ENCODE measurements around the gene GJC2. TPM values are rescaled to one million over a fixed set of nuclear protein-coding genes. Genes with fewer than 3 reads are reported as not detected.

GJC2 gene
- polyA plus RNA-seq, 3 donors = 0.15 TPM; not detected in 2

DNA sequence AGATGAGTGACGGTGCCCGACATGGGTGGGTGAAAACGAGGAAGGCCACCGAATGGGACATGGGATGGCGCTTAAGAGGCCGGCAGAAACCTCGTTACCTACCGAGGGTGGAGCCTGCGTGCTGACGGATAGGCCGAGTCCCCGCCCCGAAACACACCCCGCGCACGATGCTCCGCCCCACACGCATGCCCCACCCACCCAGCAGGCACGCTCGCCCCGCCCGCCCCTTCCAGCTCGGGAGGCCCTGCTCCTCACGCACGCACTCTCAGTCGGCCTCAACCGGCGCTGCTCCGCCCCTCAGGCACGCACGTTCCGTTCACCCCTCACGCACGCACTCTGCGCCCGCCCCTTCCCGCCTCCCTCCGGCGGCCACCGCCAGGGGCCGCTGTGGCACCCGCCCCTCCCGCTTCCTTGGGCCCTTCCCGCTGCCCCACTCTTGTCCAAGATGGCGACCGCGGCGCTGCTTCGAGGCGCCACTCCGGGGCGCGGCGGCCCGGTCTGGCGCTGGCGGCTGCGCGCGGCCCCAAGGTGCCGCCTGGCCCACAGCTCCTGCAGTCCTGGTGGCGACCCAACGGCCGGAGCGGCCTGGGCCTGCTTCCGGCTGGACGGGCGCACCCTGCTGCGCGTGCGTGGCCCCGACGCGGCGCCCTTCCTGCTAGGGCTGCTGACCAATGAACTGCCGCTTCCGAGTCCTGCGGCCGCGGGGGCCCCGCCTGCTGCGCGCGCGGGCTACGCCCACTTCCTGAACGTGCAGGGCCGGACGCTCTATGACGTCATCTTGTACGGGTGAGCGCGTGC lies 15.8 kb downstream of the GJC2 start, which contains the start of gene IBA57:
TSS of gene IBA57 (plus strand) at position 433 of the 798 bp plus-strand sequence. CDS start at position 446, 13 bp downstream.
- Histone ChIP-seq H4K20me1 (ENCODE audit: insufficient read depth, low read length) (no peaks in the 10 kb centered on the region), H3K27me3 (ENCODE audit: control insufficient read depth in 2 of 2, insufficient read depth in 2 of 2, low read length in 2 of 2) (peaks cover 0 to 16% of the 10 kb centered on the region in 2 donors), H3K4me1 (ENCODE audit: control insufficient read depth in 1 of 2, insufficient read depth in 2 of 2, low read length in 2 of 2) (peaks cover 30 to 35% of the 10 kb centered on the region in 2 donors), H3K27ac (ENCODE audit: low read depth in 1 of 2, low read length in 2 of 2) (peak within 1 kb of the TSS; percentile 97 to 99), H3K4me3 (replicated peaks in 1 of 3; ENCODE audit: low read depth in 2 of 3, low read length in 3 of 3) (peak within 1 kb of the TSS; percentile 59 to 75 (median 69)), H3K9me3 (replicated peaks in 1 of 2; ENCODE audit: control insufficient read depth in 1 of 2, insufficient read depth in 1 of 2, low read length in 2 of 2) (no peaks in the 10 kb centered on the region), H3K4me2 (replicated peaks; ENCODE audit: extremely low read depth, low read length, poor library complexity, severe bottlenecking) (peak within 1 kb of the TSS; percentile 78), H3K79me2 (ENCODE audit: insufficient read depth, low read length) (peaks cover 16% of the 10 kb centered on the region), H3K9ac (ENCODE audit: insufficient read depth, low read length, poor library complexity, severe bottlenecking) (peak within 1 kb of the TSS; percentile 97), H3K36me3 (replicated peaks in 1 of 2; ENCODE audit: control insufficient read depth in 1 of 2, insufficient read depth in 2 of 2, low read length in 2 of 2) (no peaks in the 10 kb centered on the region), H2AFZ (ENCODE audit: insufficient read depth, low read depth, low read length, poor library complexity, severe bottlenecking) (peak within 1 kb of the TSS; percentile 46)
- Mint-ChIP-seq H3K27ac (peak within 1 kb of the TSS; percentile 97 to 99 (median 99)), H3K4me3 (peak within 1 kb of the TSS; percentile 77 to 92), H3K4me1 (peaks cover 43% of the 10 kb centered on the region), H3K36me3 (peaks cover 6 to 7% of the 10 kb centered on the region in 2 donors), H3K9me3 (peaks cover 0 to 1% (median 0%) of the 10 kb centered on the region in 7 donors), H3K27me3 (ENCODE audit: low read depth in 3 of 3) (peaks cover 2 to 28% (median 11%) of the 10 kb centered on the region in 3 donors)
- TF ChIP-seq, protein P1, sequence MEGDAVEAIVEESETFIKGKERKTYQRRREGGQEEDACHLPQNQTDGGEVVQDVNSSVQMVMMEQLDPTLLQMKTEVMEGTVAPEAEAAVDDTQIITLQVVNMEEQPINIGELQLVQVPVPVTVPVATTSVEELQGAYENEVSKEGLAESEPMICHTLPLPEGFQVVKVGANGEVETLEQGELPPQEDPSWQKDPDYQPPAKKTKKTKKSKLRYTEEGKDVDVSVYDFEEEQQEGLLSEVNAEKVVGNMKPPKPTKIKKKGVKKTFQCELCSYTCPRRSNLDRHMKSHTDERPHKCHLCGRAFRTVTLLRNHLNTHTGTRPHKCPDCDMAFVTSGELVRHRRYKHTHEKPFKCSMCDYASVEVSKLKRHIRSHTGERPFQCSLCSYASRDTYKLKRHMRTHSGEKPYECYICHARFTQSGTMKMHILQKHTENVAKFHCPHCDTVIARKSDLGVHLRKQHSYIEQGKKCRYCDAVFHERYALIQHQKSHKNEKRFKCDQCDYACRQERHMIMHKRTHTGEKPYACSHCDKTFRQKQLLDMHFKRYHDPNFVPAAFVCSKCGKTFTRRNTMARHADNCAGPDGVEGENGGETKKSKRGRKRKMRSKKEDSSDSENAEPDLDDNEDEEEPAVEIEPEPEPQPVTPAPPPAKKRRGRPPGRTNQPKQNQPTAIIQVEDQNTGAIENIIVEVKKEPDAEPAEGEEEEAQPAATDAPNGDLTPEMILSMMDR (IDR thresholded peaks at IDR 0.05) = peak; percentile 78
- DNase-seq = peak; percentile 97 to 100 (median 100)
- intact Hi-C loops (cut with micrococcal nuclease) = loop anchor here (1.0 to 5.0 kb wide), 5 partner anchors 25 to 81 kb away; partner anchors contain the start of gene GUK1 (in 2 of the 2)
- under 1% methylated on average over 88 of the region's 93 CpGs for WGBS (ENCODE audit: insufficient coverage)

DNA sequence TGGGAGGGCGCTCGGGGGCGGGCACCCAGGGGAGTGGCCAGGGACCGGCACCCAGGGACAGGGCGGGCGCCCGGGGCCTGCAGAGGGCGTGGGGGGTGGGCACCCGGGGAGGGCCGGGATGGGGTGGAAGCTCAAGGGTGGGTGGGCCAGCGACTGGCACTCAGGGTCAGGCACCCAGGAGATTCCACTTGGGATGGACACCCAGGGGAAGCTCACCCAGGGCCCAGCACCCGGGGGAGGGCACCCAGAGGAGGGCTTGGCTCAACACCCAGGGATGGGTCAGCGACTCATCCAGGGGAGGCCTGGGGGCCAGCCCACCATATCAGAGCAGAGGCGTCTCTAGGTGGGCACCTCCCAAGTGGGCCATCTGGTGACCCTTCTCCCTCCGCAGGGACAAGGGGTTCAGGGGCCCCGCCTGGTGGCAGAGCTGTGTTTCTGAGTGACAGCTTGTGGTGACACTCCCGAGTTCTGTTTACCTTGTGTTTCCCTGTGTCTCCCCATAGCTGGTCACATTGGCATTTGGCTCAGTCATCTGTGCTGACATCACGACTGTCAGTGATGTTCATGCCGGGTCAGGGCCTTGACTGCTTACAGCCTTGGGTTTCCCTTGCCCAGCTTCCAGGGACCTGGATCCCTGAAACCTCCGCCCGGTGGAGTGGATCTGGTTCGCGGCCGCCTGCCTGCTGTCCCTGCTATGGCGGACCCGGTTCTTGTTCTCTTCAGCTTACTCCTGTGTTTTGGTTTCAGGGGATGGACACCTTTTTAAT lies 16.6 kb downstream of the GJC2 start:
- intact Hi-C loops (cut with micrococcal nuclease) = loop anchor here (1.0 to 5.0 kb wide), 4 partner anchors 26 to 82 kb away; partner anchors contain the start of gene GUK1 (in 1 of the 2)

More for the DNA sequence above, 16.6 kb downstream of the GJC2 start:
- Mint-ChIP-seq H3K4me1 (peaks cover 43% of the 10 kb centered on the region), H3K9me3 (peaks cover 0 to 1% (median 0%) of the 10 kb centered on the region in 7 donors), H3K4me3 (peak overlapping the region; percentile 62), H3K27ac (peak overlapping the region; percentile 92 to 98 (median 97)), H3K27me3 (ENCODE audit: low read depth in 3 of 3) (peaks cover 2 to 24% (median 11%) of the 10 kb centered on the region in 3 donors), H3K36me3 (peaks cover 6 to 7% of the 10 kb centered on the region in 2 donors)
- Histone ChIP-seq H3K79me2 (ENCODE audit: insufficient read depth, low read length) (peaks cover 16% of the 10 kb centered on the region), H3K4me2 (replicated peaks; ENCODE audit: extremely low read depth, low read length, poor library complexity, severe bottlenecking) (peak overlapping the region; percentile 78), H3K4me3 (replicated peaks in 1 of 3; ENCODE audit: low read depth in 2 of 3, low read length in 3 of 3) (peak overlapping the region; percentile 59 to 75 (median 69)), H4K20me1 (ENCODE audit: insufficient read depth, low read length) (no peaks in the 10 kb centered on the region), H3K9ac (ENCODE audit: insufficient read depth, low read length, poor library complexity, severe bottlenecking) (peak overlapping the region; percentile 97), H2AFZ (ENCODE audit: insufficient read depth, low read depth, low read length, poor library complexity, severe bottlenecking) (peak overlapping the region; percentile 38), H3K27me3 (ENCODE audit: control insufficient read depth in 2 of 2, insufficient read depth in 2 of 2, low read length in 2 of 2) (peaks cover 0 to 16% of the 10 kb centered on the region in 2 donors), H3K27ac (ENCODE audit: low read depth in 1 of 2, low read length in 2 of 2) (peak overlapping the region; percentile 97 to 99), H3K4me1 (ENCODE audit: control insufficient read depth in 1 of 2, insufficient read depth in 2 of 2, low read length in 2 of 2) (peaks cover 30 to 35% of the 10 kb centered on the region in 2 donors), H3K9me3 (replicated peaks in 1 of 2; ENCODE audit: control insufficient read depth in 1 of 2, insufficient read depth in 1 of 2, low read length in 2 of 2) (no peaks in the 10 kb centered on the region), H3K36me3 (replicated peaks in 1 of 2; ENCODE audit: control insufficient read depth in 1 of 2, insufficient read depth in 2 of 2, low read length in 2 of 2) (no peaks in the 10 kb centered on the region)
- TF ChIP-seq, protein P1 (IDR thresholded peaks at IDR 0.05) = peak; percentile 17
- peak; percentile 92 to 97 (median 93) for DNase-seq
- 11% methylated on average over 21 of the region's 26 CpGs for WGBS (ENCODE audit: insufficient coverage)

Data from CD14-positive monocyte (primary cell).